ENCODE measurements around the gene SNF8.
A peak's percentile ranks its signal among the peaks of the same experiment; 100 is the strongest.

Gene SNF8

GRCh38 chr17:48970865-48971687 lies 26.4 kb upstream of the SNF8 start:
- no peak overlapping the region for H3K4me3 ChIP-seq (ENCODE audit: low read depth, low read length)
- no peak for DNase-seq (ENCODE audit: low read depth)
- TF ChIP-seq, protein P1, sequence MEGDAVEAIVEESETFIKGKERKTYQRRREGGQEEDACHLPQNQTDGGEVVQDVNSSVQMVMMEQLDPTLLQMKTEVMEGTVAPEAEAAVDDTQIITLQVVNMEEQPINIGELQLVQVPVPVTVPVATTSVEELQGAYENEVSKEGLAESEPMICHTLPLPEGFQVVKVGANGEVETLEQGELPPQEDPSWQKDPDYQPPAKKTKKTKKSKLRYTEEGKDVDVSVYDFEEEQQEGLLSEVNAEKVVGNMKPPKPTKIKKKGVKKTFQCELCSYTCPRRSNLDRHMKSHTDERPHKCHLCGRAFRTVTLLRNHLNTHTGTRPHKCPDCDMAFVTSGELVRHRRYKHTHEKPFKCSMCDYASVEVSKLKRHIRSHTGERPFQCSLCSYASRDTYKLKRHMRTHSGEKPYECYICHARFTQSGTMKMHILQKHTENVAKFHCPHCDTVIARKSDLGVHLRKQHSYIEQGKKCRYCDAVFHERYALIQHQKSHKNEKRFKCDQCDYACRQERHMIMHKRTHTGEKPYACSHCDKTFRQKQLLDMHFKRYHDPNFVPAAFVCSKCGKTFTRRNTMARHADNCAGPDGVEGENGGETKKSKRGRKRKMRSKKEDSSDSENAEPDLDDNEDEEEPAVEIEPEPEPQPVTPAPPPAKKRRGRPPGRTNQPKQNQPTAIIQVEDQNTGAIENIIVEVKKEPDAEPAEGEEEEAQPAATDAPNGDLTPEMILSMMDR (IDR thresholded peaks at IDR 0.05; ENCODE audit: low read depth, low read length), result no peak
- TF ChIP-seq MAX (IDR thresholded peaks at IDR 0.05; ENCODE audit: low read depth, low read length) (no peak), MYC (IDR thresholded peaks at IDR 0.05; ENCODE audit: low read depth, low read length) (no peak), POLR2A (IDR thresholded peaks at IDR 0.05; ENCODE audit: extremely low read depth, insufficient read length) (no peak)

DNA sequence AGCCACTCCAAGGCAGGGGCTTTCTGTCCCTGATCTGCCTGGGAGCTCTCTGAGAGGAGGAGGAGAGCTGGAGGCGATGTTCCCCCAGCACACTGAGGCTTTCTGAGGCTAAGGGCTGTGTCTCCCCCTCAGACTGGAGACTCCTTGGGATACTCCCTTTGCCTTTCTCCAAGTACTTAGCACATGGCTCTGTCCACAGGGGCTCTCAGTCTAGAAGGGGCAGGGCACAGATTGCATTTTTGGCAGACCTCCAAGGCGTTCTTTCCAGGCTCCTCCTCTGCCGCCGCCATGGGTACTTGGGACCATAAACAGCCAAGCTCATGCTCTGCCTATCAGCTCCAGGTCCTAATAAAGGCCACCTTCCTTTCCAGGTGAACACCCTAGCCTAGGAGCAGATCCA lies 25.6 kb upstream of the SNF8 start:
- no peak for DNase-seq (ENCODE audit: low read depth)
- no peak overlapping the region for H3K4me3 ChIP-seq (ENCODE audit: low read depth, low read length)
- no peak for TF ChIP-seq MAX (IDR thresholded peaks at IDR 0.05; ENCODE audit: low read depth, low read length)
- no peak for TF ChIP-seq MYC (IDR thresholded peaks at IDR 0.05; ENCODE audit: low read depth, low read length)
- TF ChIP-seq POLR2A (IDR thresholded peaks at IDR 0.05; ENCODE audit: extremely low read depth, insufficient read length), result no peak
- TF ChIP-seq, protein P1 (IDR thresholded peaks at IDR 0.05; ENCODE audit: low read depth, low read length), result no peak

GRCh38 chr17:48961516-48962233 lies 17.0 kb upstream of the SNF8 start:
- TF ChIP-seq, protein P1 (IDR thresholded peaks at IDR 0.05; ENCODE audit: low read depth, low read length), result no peak
- no peak for TF ChIP-seq MAX (IDR thresholded peaks at IDR 0.05; ENCODE audit: low read depth, low read length)
- TF ChIP-seq POLR2A (IDR thresholded peaks at IDR 0.05; ENCODE audit: extremely low read depth, insufficient read length), result no peak
- TF ChIP-seq MYC (IDR thresholded peaks at IDR 0.05; ENCODE audit: low read depth, low read length), result no peak
- DNase-seq (ENCODE audit: low read depth), result peak; percentile 35
- no peak overlapping the region for H3K4me3 ChIP-seq (ENCODE audit: low read depth, low read length)

- H3K4me3 ChIP-seq (ENCODE audit: low read depth, low read length), result no peak overlapping the region
- DNase-seq (ENCODE audit: low read depth), result no peak
- TF ChIP-seq MAX (IDR thresholded peaks at IDR 0.05; ENCODE audit: low read depth, low read length), result no peak
- no peak for TF ChIP-seq MYC (IDR thresholded peaks at IDR 0.05; ENCODE audit: low read depth, low read length)
- TF ChIP-seq, protein P1 (IDR thresholded peaks at IDR 0.05; ENCODE audit: low read depth, low read length), result no peak
- no peak for TF ChIP-seq POLR2A (IDR thresholded peaks at IDR 0.05; ENCODE audit: extremely low read depth, insufficient read length)
These were observed 16.3 kb upstream of the SNF8 start for GRCh38 chr17:48960834-48961515.

GRCh38 chr17:48954300-48954755 lies 9.7 kb upstream of the SNF8 start:
- H3K4me3 ChIP-seq (ENCODE audit: low read depth, low read length), result no peak overlapping the region
- TF ChIP-seq, protein P1 (IDR thresholded peaks at IDR 0.05; ENCODE audit: low read depth, low read length), result peak; percentile 55
- TF ChIP-seq POLR2A (IDR thresholded peaks at IDR 0.05; ENCODE audit: extremely low read depth, insufficient read length) (no peak), MYC (IDR thresholded peaks at IDR 0.05; ENCODE audit: low read depth, low read length) (peak; percentile 35; the same call in 1 of the 2 replicates), MAX (IDR thresholded peaks at IDR 0.05; ENCODE audit: low read depth, low read length) (no peak)
- peak; percentile 73 for DNase-seq (ENCODE audit: low read depth)
